GM15510 (cell line): ENCODE data around the gene KLHL22.

Source experiments
- POLR2A ChIP-seq: IDR thresholded peaks from 3 replicates; pipeline ENCODE4 v1.6.1; 2011; ENCODE audit warnings: borderline replicate concordance; ENCODE audit not compliant: insufficient read length; ENCODE audit errors: extremely low read depth

Gene KLHL22, protein sequence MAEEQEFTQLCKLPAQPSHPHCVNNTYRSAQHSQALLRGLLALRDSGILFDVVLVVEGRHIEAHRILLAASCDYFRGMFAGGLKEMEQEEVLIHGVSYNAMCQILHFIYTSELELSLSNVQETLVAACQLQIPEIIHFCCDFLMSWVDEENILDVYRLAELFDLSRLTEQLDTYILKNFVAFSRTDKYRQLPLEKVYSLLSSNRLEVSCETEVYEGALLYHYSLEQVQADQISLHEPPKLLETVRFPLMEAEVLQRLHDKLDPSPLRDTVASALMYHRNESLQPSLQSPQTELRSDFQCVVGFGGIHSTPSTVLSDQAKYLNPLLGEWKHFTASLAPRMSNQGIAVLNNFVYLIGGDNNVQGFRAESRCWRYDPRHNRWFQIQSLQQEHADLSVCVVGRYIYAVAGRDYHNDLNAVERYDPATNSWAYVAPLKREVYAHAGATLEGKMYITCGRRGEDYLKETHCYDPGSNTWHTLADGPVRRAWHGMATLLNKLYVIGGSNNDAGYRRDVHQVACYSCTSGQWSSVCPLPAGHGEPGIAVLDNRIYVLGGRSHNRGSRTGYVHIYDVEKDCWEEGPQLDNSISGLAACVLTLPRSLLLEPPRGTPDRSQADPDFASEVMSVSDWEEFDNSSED

DNA sequence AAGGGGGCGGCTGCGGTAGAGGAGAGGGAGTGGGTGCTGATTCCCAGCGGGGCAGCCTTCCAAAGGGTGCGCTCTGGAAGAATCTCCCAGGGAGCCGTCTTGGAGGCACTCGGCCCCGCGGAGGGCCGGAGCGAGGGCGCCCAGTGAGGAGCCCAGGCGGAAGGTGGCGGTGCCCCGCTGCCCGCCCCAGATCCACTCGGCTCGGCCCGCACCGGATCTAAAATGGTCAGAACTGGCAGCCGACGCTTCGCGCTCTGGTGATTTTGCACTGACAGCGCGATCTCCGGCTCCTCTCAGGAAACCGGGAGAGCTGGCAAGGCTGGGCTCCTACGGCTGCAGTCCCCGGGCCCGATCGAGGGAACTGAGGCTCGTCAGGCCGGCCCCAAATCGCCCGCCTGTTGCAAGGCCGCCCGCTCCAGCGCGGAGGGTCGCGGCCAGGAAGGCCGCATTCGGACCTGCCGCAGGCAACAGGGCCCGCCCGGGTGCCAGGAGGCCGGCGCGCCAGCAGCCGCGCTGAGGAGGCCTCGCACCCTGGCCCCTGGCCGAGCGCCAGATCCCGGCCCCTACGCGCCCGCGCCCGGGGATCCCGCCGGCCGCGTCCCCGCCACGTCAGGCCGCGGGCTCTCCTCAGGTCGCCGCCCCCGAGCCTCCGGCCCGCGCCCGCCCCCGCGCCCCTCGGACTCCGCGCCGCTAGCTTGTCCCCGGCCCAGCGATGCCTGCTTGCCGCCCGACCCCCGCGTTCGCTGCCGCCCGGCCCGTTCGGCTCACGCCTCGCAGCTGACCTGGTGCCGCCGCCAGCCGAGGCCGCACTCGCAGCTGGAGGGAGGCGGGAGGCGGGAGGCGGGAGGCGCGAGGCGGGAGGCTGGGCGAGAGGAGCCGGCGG, at the start of gene KLHL22:
Gene KLHL22, minus strand, starts transcription at position 818 of the 883 bp plus-strand sequence. CDS start 6,584 bp downstream, outside the sequence.
- peak; percentile 64 for TF ChIP-seq POLR2A

GRCh38 chr22:20542736-20543135, 47.1 kb upstream of the KLHL22 start:
- no peak for TF ChIP-seq POLR2A

- no peak for TF ChIP-seq POLR2A
Observed at GRCh38 chr22:20542055-20542454, 46.5 kb upstream of the KLHL22 start.

GRCh38 chr22:20537983-20538382, 42.4 kb upstream of the KLHL22 start:
- TF ChIP-seq POLR2A, result no peak

DNA sequence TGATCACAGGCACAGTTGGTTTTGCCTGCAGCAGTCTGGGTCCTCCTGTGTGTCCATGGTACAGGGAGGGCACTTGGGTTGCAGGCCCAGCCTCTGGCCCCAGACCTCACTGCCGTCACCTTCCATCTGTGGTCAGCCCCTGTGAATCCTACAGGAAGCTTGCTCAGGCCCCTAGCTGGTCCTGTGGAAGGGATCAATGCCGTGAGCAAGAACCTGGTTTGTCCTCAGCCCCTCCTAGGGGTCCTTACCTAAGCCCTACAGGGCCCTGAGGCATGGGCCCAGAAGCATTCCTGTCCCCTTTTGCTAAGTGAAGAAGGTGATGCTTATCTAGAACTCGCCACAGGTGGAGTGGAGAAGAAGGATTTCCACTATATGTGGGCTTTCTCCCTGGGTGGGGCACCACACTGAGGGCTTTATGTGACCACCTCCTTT, 41.7 kb upstream of the KLHL22 start:
- TF ChIP-seq POLR2A, result no peak

- TF ChIP-seq POLR2A, result no peak
Observed at GRCh38 chr22:20536590-20537324, 41.2 kb upstream of the KLHL22 start.

- no peak for TF ChIP-seq POLR2A
Observed at GRCh38 chr22:20533879-20534265, 38.3 kb upstream of the KLHL22 start.

- no peak for TF ChIP-seq POLR2A
Observed at GRCh38 chr22:20533095-20533878, 37.7 kb upstream of the KLHL22 start.

GRCh38 chr22:20532256-20532993, 36.8 kb upstream of the KLHL22 start:
- TF ChIP-seq POLR2A, result no peak

- no peak for TF ChIP-seq POLR2A
Observed at GRCh38 chr22:20531404-20532201, 36.0 kb upstream of the KLHL22 start.

DNA sequence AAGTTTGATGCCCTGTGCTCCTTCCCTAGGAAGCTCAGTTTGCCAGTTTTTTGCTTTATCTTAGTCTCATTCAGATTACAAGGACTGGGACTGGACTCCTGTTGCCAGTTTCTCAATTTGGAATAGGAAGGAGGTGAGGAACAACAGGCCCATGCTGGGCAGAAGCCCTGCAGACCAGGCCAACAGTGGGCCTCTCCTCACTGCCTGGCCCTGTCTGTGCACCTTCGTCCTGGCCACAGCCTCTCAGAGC, 35.5 kb upstream of the KLHL22 start:
- no peak for TF ChIP-seq POLR2A

- TF ChIP-seq POLR2A, result no peak
Observed at GRCh38 chr22:20530368-20531153, 35.0 kb upstream of the KLHL22 start.
